ENCODE measurements around the gene SLC6A3. TPM values are rescaled to one million over a fixed set of nuclear protein-coding genes. Genes with fewer than 3 reads are reported as not detected.

The SLC6A3 gene
- total and polyA plus RNA-seq, 2 of the 13 experiments (the other 11 are each of a cell fraction or from before 2014, with no cell fraction given), result 0.01 TPM; not detected in 1

DNA sequence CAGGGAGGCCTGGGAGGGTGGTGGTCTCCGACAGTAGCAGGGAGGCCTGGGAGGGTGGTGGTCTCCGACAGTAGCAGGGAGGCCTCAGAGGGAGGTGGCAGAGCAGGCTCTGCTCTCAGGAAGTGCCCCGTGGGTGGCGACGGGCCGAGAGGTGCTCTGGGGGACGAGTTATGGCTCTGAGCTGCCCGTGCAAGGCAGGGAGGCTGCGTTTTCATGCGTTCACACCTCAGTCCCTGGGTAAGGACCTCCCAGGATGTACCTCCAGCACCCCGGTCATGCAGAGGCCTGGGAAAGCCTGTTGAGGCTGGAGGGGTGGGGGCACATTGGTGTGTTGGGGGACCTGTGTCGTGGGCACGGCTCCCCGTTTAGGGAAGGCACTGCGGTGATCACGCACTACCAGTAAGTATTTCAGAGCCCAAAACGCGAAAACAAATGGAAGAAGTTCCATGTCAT, 63.0 kb downstream of the SLC6A3 start:
- Histone ChIP-seq H3K36me3 (replicated peaks in 1 of 2; ENCODE audit: control insufficient read depth in 1 of 2, insufficient read depth in 2 of 2, low read length in 2 of 2) (no peaks in the 10 kb centered on the region), H3K27me3 (ENCODE audit: control insufficient read depth in 1 of 2, insufficient read depth in 2 of 2, low read length in 2 of 2) (peaks cover 21 to 85% of the 10 kb centered on the region in 2 experiments), H3K4me3 (replicated peaks in 1 of 3; ENCODE audit: insufficient read depth in 1 of 3, low read depth in 2 of 3, low read length in 3 of 3) (no peak overlapping the region), H2AFZ (ENCODE audit: low read length) (no peak overlapping the region), H3K4me1 (ENCODE audit: insufficient read depth, low read length) (peaks cover 17% of the 10 kb centered on the region), H3K79me2 (ENCODE audit: insufficient read depth, low read length) (no peaks in the 10 kb centered on the region), H3K4me2 (ENCODE audit: low read depth, low read length) (no peak overlapping the region), H3K9ac (ENCODE audit: insufficient read depth, low read depth, low read length) (no peak overlapping the region), H3K9me3 (ENCODE audit: low read length) (no peaks in the 10 kb centered on the region), H3K27ac (ENCODE audit: extremely low read length, insufficient read depth, low read length) (no peak overlapping the region), H4K20me1 (ENCODE audit: insufficient read depth, low read length) (no peaks in the 10 kb centered on the region; the same call in 1 of the 2 replicates)
- DNase-seq (ENCODE audit: low spot score) (no peak), FAIRE-seq (no peak), ATAC-seq (no peak)
- ChIA-PET POLR2A (no interaction called here), CTCF (ENCODE audit: low intra/inter-chr PET ratio, low total read pairs) (no interaction called here)
- WGBS (ENCODE audit: low lambda C conversion rate), result 32% methylated on average over 8 of the region's 18 CpGs
- no TSS peak for BruUV-seq (replicated peaks)
- TF ChIP-seq ZNF713 (CRISPR knock-in tag; IDR thresholded peaks at IDR 0.05) (no peak), CBX5 (CRISPR knock-in tag; IDR thresholded peaks at IDR 0.05; ENCODE audit: borderline replicate concordance) (no peak), ZNF816 (CRISPR knock-in tag; IDR thresholded peaks at IDR 0.05; ENCODE audit: borderline replicate concordance) (no peak), ZNF558 (CRISPR knock-in tag; IDR thresholded peaks at IDR 0.05; ENCODE audit: borderline replicate concordance) (no peak), ZNF326 (CRISPR knock-in tag; IDR thresholded peaks at IDR 0.05; ENCODE audit: borderline replicate concordance) (no peak), ZBTB1 (CRISPR knock-in tag; IDR thresholded peaks at IDR 0.05; ENCODE audit: borderline replicate concordance) (no peak), SMAD1 (CRISPR knock-in tag; IDR thresholded peaks at IDR 0.05; ENCODE audit: borderline replicate concordance, low read depth) (no peak)
- TF ChIP-seq, protein P1, sequence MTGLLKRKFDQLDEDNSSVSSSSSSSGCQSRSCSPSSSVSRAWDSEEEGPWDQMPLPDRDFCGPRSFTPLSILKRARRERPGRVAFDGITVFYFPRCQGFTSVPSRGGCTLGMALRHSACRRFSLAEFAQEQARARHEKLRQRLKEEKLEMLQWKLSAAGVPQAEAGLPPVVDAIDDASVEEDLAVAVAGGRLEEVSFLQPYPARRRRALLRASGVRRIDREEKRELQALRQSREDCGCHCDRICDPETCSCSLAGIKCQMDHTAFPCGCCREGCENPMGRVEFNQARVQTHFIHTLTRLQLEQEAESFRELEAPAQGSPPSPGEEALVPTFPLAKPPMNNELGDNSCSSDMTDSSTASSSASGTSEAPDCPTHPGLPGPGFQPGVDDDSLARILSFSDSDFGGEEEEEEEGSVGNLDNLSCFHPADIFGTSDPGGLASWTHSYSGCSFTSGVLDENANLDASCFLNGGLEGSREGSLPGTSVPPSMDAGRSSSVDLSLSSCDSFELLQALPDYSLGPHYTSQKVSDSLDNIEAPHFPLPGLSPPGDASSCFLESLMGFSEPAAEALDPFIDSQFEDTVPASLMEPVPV (CRISPR knock-in tag; IDR thresholded peaks at IDR 0.05), result no peak
- TF ChIP-seq, protein P2, sequence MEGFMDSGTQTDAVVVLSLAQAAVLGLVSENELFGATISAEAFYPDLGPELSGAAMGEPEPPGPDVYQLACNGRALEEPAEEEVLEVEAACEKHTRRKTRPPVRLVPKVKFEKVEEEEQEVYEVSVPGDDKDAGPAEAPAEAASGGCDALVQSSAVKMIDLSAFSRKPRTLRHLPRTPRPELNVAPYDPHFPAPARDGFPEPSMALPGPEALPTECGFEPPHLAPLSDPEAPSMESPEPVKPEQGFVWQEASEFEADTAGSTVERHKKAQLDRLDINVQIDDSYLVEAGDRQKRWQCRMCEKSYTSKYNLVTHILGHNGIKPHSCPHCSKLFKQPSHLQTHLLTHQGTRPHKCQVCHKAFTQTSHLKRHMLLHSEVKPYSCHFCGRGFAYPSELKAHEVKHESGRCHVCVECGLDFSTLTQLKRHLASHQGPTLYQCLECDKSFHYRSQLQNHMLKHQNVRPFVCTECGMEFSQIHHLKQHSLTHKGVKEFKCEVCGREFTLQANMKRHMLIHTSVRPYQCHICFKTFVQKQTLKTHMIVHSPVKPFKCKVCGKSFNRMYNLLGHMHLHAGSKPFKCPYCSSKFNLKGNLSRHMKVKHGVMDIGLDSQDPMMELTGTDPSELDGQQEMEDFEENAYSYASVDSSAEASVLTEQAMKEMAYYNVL (CRISPR knock-in tag; IDR thresholded peaks at IDR 0.05; ENCODE audit: borderline replicate concordance), result no peak
- intact Hi-C loops (cut with micrococcal nuclease; ENCODE audit: unreplicated experiment) (no loop called here), in situ Hi-C loops (cut with HindIII; ENCODE audit: extremely low pct_ligation_motif_present, low pct_unique_long_range_greater_than_20kb) (loop anchor here (10.0 kb wide), 1 partner anchor 263 kb away; no protein-coding TSS in a partner anchor)
